UCSD-AML1 (cell line): ENCODE results near the gene HCRTR2.

Experiments
- DNase-seq: peaks from one replicate; lab custom pipeline; 2025; ENCODE audit not compliant: unreplicated experiment; lab: John Stamatoyannopoulos, UW

HCRTR2 gene

DNA sequence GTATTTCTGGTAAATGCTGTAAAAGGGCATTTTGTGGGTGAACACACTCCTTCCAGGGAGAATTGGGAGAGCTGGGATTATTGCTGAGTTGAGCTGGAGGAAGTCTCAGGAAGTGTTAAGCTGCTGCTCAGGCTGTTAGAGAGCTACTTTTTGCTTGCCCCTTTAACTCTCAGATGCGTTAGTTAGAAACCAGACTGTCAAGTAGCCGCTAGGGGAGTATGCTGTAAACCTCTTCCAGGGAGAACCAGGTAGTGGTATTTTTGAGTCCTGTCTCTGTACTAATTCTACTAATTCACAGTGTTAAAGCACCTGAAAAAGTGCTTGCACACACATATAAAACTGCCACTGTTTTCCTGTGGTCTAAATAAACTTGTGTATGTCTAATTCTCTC lies 146.4 kb downstream of the HCRTR2 start:
- no peak for DNase-seq

GRCh38 chr6:55327169-55327568 lies 152.9 kb downstream of the HCRTR2 start, which contains the start of gene GFRAL:
Gene GFRAL, plus strand, starts transcription at chr6:55327469. Its CDS starts 86 bp downstream, at chr6:55327555.
- DNase-seq, result no peak
